GM12891 (cell line): ENCODE data around the gene TECPR1.

ENCODE experiments used
- POLR2A ChIP-seq: IDR thresholded peaks from 2 replicates; pipeline ENCODE4 v1.6.1; 2011; ENCODE audit warnings: low read depth, low read length, control low read depth
- POLR2AphosphoS5 ChIP-seq: IDR thresholded peaks from 2 replicates; pipeline ENCODE4 v1.6.1; 2011; ENCODE audit warnings: low read depth, low read length, control low read depth
- POU2F2 ChIP-seq: IDR thresholded peaks from 2 replicates; pipeline ENCODE4 v1.6.1; 2011; ENCODE audit warnings: low read depth, mild to moderate bottlenecking, control low read depth, low read length, moderate library complexity
- SPI1 ChIP-seq: IDR thresholded peaks from 2 replicates; pipeline ENCODE4 v1.6.1; 2011; ENCODE audit warnings: low read depth, low read length, control low read depth
- TAF1 ChIP-seq: IDR thresholded peaks from 2 replicates; pipeline ENCODE4 v1.6.1; 2011; ENCODE audit warnings: low read depth, low read length, control low read depth

GRCh38 chr7:98185101-98185500 lies 66.9 kb downstream of the TECPR1 start:
- TF ChIP-seq POLR2A (no peak), POLR2AphosphoS5 (no peak), TAF1 (no peak), SPI1 (no peak), POU2F2 (no peak)
